ENCODE results near the gene UGCG.

Gene UGCG

GRCh38 chr9:111895996-111896941 lies at the start of gene UGCG:
Gene UGCG (plus strand): TSS chr9:111896814. CDS start chr9:111897216, 402 bp downstream.
- H3K4me3 ChIP-seq (ENCODE audit: low read length): peak within 1 kb of the TSS; percentile 100
- DNase-seq (ENCODE audit: low read depth): peak; percentile 96

GRCh38 chr9:111851553-111851952 lies 45.1 kb upstream of the UGCG start:
- no peaks in the 10 kb centered on the region for H3K9me3 ChIP-seq (ENCODE audit: control insufficient read depth, low read length)
- H3K4me3 ChIP-seq (ENCODE audit: low read length): no peak overlapping the region
- DNase-seq (ENCODE audit: low read depth): no peak
- H3K9ac ChIP-seq (ENCODE audit: low read length): no peak overlapping the region
- no peaks in the 10 kb centered on the region for H3K36me3 ChIP-seq (ENCODE audit: control insufficient read depth, insufficient read depth, low read length, severe bottlenecking)
- H3K4me1 ChIP-seq (ENCODE audit: control insufficient read depth, insufficient read depth, low read length): peaks cover 21% of the 10 kb centered on the region
- H3K27me3 ChIP-seq (replicated peaks; ENCODE audit: control insufficient read depth, insufficient read depth, low read length): no peaks in the 10 kb centered on the region

More at GRCh38 chr9:111895996-111896941, at the start of gene UGCG:
- Histone ChIP-seq H3K4me1 (ENCODE audit: control insufficient read depth, insufficient read depth, low read length) (peaks cover 37% of the 10 kb centered on the region), H3K27me3 (replicated peaks; ENCODE audit: control insufficient read depth, insufficient read depth, low read length) (no peaks in the 10 kb centered on the region), H3K9me3 (ENCODE audit: control insufficient read depth, low read length) (no peaks in the 10 kb centered on the region), H3K9ac (ENCODE audit: low read length) (peak within 1 kb of the TSS; percentile 98), H3K36me3 (ENCODE audit: control insufficient read depth, insufficient read depth, low read length, severe bottlenecking) (no peaks in the 10 kb centered on the region)

GRCh38 chr9:111852291-111852690 lies 44.3 kb upstream of the UGCG start:
- no peak overlapping the region for H3K4me3 ChIP-seq (ENCODE audit: low read length)
- H3K27me3 ChIP-seq (replicated peaks; ENCODE audit: control insufficient read depth, insufficient read depth, low read length): no peaks in the 10 kb centered on the region
- peaks cover 21% of the 10 kb centered on the region for H3K4me1 ChIP-seq (ENCODE audit: control insufficient read depth, insufficient read depth, low read length)
- no peaks in the 10 kb centered on the region for H3K9me3 ChIP-seq (ENCODE audit: control insufficient read depth, low read length)
- H3K9ac ChIP-seq (ENCODE audit: low read length): no peak overlapping the region
- no peak for DNase-seq (ENCODE audit: low read depth)
- H3K36me3 ChIP-seq (ENCODE audit: control insufficient read depth, insufficient read depth, low read length, severe bottlenecking): no peaks in the 10 kb centered on the region

GRCh38 chr9:111853450-111853827 lies 43.2 kb upstream of the UGCG start:
- Histone ChIP-seq H3K27me3 (replicated peaks; ENCODE audit: control insufficient read depth, insufficient read depth, low read length) (no peaks in the 10 kb centered on the region), H3K9me3 (ENCODE audit: control insufficient read depth, low read length) (no peaks in the 10 kb centered on the region), H3K9ac (ENCODE audit: low read length) (no peak overlapping the region), H3K4me1 (ENCODE audit: control insufficient read depth, insufficient read depth, low read length) (peaks cover 28% of the 10 kb centered on the region), H3K4me3 (ENCODE audit: low read length) (no peak overlapping the region), H3K36me3 (ENCODE audit: control insufficient read depth, insufficient read depth, low read length, severe bottlenecking) (no peaks in the 10 kb centered on the region)
- DNase-seq (ENCODE audit: low read depth): no peak

- peak; percentile 25 for DNase-seq (ENCODE audit: low read depth)
- Histone ChIP-seq H3K27me3 (replicated peaks; ENCODE audit: control insufficient read depth, insufficient read depth, low read length) (no peaks in the 10 kb centered on the region), H3K9ac (ENCODE audit: low read length) (no peak overlapping the region), H3K4me3 (ENCODE audit: low read length) (no peak overlapping the region), H3K4me1 (ENCODE audit: control insufficient read depth, insufficient read depth, low read length) (peaks cover 22% of the 10 kb centered on the region), H3K36me3 (ENCODE audit: control insufficient read depth, insufficient read depth, low read length, severe bottlenecking) (no peaks in the 10 kb centered on the region), H3K9me3 (ENCODE audit: control insufficient read depth, low read length) (no peaks in the 10 kb centered on the region)
Measured at GRCh38 chr9:111854799-111855198, 41.8 kb upstream of the UGCG start.

GRCh38 chr9:111857555-111858211 lies 38.9 kb upstream of the UGCG start:
- peaks cover 13% of the 10 kb centered on the region for H3K4me1 ChIP-seq (ENCODE audit: control insufficient read depth, insufficient read depth, low read length)
- no peak overlapping the region for H3K9ac ChIP-seq (ENCODE audit: low read length)
- no peak overlapping the region for H3K4me3 ChIP-seq (ENCODE audit: low read length)
- no peaks in the 10 kb centered on the region for H3K9me3 ChIP-seq (ENCODE audit: control insufficient read depth, low read length)
- DNase-seq (ENCODE audit: low read depth): peak; percentile 35
- no peaks in the 10 kb centered on the region for H3K36me3 ChIP-seq (ENCODE audit: control insufficient read depth, insufficient read depth, low read length, severe bottlenecking)
- H3K27me3 ChIP-seq (replicated peaks; ENCODE audit: control insufficient read depth, insufficient read depth, low read length): no peaks in the 10 kb centered on the region

- DNase-seq (ENCODE audit: low read depth): no peak
Measured at GRCh38 chr9:111860443-111860842, 36.2 kb upstream of the UGCG start.

GRCh38 chr9:111863636-111864035 lies 33.0 kb upstream of the UGCG start:
- Histone ChIP-seq H3K4me3 (ENCODE audit: low read length) (no peak overlapping the region), H3K36me3 (ENCODE audit: control insufficient read depth, insufficient read depth, low read length, severe bottlenecking) (no peaks in the 10 kb centered on the region), H3K4me1 (ENCODE audit: control insufficient read depth, insufficient read depth, low read length) (no peaks in the 10 kb centered on the region), H3K9ac (ENCODE audit: low read length) (no peak overlapping the region), H3K9me3 (ENCODE audit: control insufficient read depth, low read length) (no peaks in the 10 kb centered on the region), H3K27me3 (replicated peaks; ENCODE audit: control insufficient read depth, insufficient read depth, low read length) (no peaks in the 10 kb centered on the region)
- no peak for DNase-seq (ENCODE audit: low read depth)

More at GRCh38 chr9:111860443-111860842, 36.2 kb upstream of the UGCG start:
- Histone ChIP-seq H3K9me3 (ENCODE audit: control insufficient read depth, low read length) (no peaks in the 10 kb centered on the region), H3K9ac (ENCODE audit: low read length) (no peak overlapping the region), H3K27me3 (replicated peaks; ENCODE audit: control insufficient read depth, insufficient read depth, low read length) (no peaks in the 10 kb centered on the region), H3K4me1 (ENCODE audit: control insufficient read depth, insufficient read depth, low read length) (peaks cover 7% of the 10 kb centered on the region), H3K4me3 (ENCODE audit: low read length) (no peak overlapping the region), H3K36me3 (ENCODE audit: control insufficient read depth, insufficient read depth, low read length, severe bottlenecking) (no peaks in the 10 kb centered on the region)

- Histone ChIP-seq H3K36me3 (ENCODE audit: control insufficient read depth, insufficient read depth, low read length, severe bottlenecking) (no peaks in the 10 kb centered on the region), H3K9me3 (ENCODE audit: control insufficient read depth, low read length) (no peaks in the 10 kb centered on the region), H3K4me1 (ENCODE audit: control insufficient read depth, insufficient read depth, low read length) (no peaks in the 10 kb centered on the region), H3K27me3 (replicated peaks; ENCODE audit: control insufficient read depth, insufficient read depth, low read length) (no peaks in the 10 kb centered on the region), H3K4me3 (ENCODE audit: low read length) (no peak overlapping the region), H3K9ac (ENCODE audit: low read length) (no peak overlapping the region)
- DNase-seq (ENCODE audit: low read depth): peak; percentile 42
Measured at GRCh38 chr9:111866976-111867375, 29.6 kb upstream of the UGCG start.

- no peak overlapping the region for H3K4me3 ChIP-seq (ENCODE audit: low read length)
- H3K9ac ChIP-seq (ENCODE audit: low read length): no peak overlapping the region
- no peaks in the 10 kb centered on the region for H3K9me3 ChIP-seq (ENCODE audit: control insufficient read depth, low read length)
- H3K4me1 ChIP-seq (ENCODE audit: control insufficient read depth, insufficient read depth, low read length): no peaks in the 10 kb centered on the region
- DNase-seq (ENCODE audit: low read depth): no peak
- H3K36me3 ChIP-seq (ENCODE audit: control insufficient read depth, insufficient read depth, low read length, severe bottlenecking): no peaks in the 10 kb centered on the region
- H3K27me3 ChIP-seq (replicated peaks; ENCODE audit: control insufficient read depth, insufficient read depth, low read length): no peaks in the 10 kb centered on the region
Measured at GRCh38 chr9:111868475-111868874, 28.1 kb upstream of the UGCG start.

GRCh38 chr9:111870774-111871498 lies 25.7 kb upstream of the UGCG start:
- Histone ChIP-seq H3K36me3 (ENCODE audit: control insufficient read depth, insufficient read depth, low read length, severe bottlenecking) (no peaks in the 10 kb centered on the region), H3K4me3 (ENCODE audit: low read length) (no peak overlapping the region), H3K9ac (ENCODE audit: low read length) (no peak overlapping the region), H3K4me1 (ENCODE audit: control insufficient read depth, insufficient read depth, low read length) (no peaks in the 10 kb centered on the region), H3K27me3 (replicated peaks; ENCODE audit: control insufficient read depth, insufficient read depth, low read length) (no peaks in the 10 kb centered on the region), H3K9me3 (ENCODE audit: control insufficient read depth, low read length) (no peaks in the 10 kb centered on the region)
- DNase-seq (ENCODE audit: low read depth): no peak
